ENCODE measurements around the gene CDKL2.

GRCh38 chr4:75630937-75631329, 605 bp upstream of the CDKL2 start:
- TF ChIP-seq, protein P1, sequence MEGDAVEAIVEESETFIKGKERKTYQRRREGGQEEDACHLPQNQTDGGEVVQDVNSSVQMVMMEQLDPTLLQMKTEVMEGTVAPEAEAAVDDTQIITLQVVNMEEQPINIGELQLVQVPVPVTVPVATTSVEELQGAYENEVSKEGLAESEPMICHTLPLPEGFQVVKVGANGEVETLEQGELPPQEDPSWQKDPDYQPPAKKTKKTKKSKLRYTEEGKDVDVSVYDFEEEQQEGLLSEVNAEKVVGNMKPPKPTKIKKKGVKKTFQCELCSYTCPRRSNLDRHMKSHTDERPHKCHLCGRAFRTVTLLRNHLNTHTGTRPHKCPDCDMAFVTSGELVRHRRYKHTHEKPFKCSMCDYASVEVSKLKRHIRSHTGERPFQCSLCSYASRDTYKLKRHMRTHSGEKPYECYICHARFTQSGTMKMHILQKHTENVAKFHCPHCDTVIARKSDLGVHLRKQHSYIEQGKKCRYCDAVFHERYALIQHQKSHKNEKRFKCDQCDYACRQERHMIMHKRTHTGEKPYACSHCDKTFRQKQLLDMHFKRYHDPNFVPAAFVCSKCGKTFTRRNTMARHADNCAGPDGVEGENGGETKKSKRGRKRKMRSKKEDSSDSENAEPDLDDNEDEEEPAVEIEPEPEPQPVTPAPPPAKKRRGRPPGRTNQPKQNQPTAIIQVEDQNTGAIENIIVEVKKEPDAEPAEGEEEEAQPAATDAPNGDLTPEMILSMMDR (IDR thresholded peaks at IDR 0.05) = no peak
- TF ChIP-seq POLR2A (IDR thresholded peaks at IDR 0.05) = no peak

Data from right lobe of liver (tissue), 4 donors.